GM18861 (cell line): ENCODE measurements around the gene HHATL.

ENCODE experiments used
- ATAC-seq: cut with Tn5 transposase; IDR thresholded peaks from one replicate; pipeline ENCODE4 v1.9.1; 2021; ENCODE audit not compliant: unreplicated experiment

HHATL gene

GRCh38 chr3:42699511-42699971 lies 3.1 kb downstream of the HHATL start:
- ATAC-seq, result no peak

- no peak for ATAC-seq
These were observed 3.7 kb downstream of the HHATL start for GRCh38 chr3:42698911-42699230.

GRCh38 chr3:42698216-42698910 lies 4.2 kb downstream of the HHATL start:
- no peak for ATAC-seq

- no peak for ATAC-seq
These were observed 5.1 kb downstream of the HHATL start for GRCh38 chr3:42697289-42698051.

- no peak for ATAC-seq
These were observed 6.0 kb downstream of the HHATL start for GRCh38 chr3:42696356-42697288.

GRCh38 chr3:42694366-42694765 lies 8.2 kb downstream of the HHATL start:
- ATAC-seq, result no peak

GRCh38 chr3:42693530-42693930 lies 9.1 kb downstream of the HHATL start:
- no peak for ATAC-seq

- ATAC-seq, result no peak
These were observed 9.7 kb downstream of the HHATL start for GRCh38 chr3:42692667-42693529.

- no peak for ATAC-seq
These were observed 10.6 kb downstream of the HHATL start for GRCh38 chr3:42691816-42692666.

- no peak for ATAC-seq
These were observed 11.6 kb downstream of the HHATL start for GRCh38 chr3:42690766-42691680.

- ATAC-seq, result no peak
These were observed 12.4 kb downstream of the HHATL start for GRCh38 chr3:42690191-42690590.

GRCh38 chr3:42689421-42690014 lies 13.1 kb downstream of the HHATL start:
- no peak for ATAC-seq

GRCh38 chr3:42688487-42689420 lies 13.8 kb downstream of the HHATL start:
- no peak for ATAC-seq

- no peak for ATAC-seq
These were observed 14.6 kb downstream of the HHATL start for GRCh38 chr3:42688016-42688415.

- ATAC-seq, result no peak
These were observed 15.6 kb downstream of the HHATL start for GRCh38 chr3:42686832-42687650.
